ENCODE results near the gene MYO16.

MYO16 gene

GRCh38 chr13:108663710-108664109 is 34.3 kb downstream of the MYO16 start:
- no peak for DNase-seq (ENCODE audit: low spot score)

- no peak for DNase-seq (ENCODE audit: low spot score)
Measured at GRCh38 chr13:108667205-108667604, 37.8 kb downstream of the MYO16 start.

GRCh38 chr13:108669381-108669780 is 40.0 kb downstream of the MYO16 start:
- DNase-seq (ENCODE audit: low spot score), result no peak

GRCh38 chr13:108674346-108674745 is 44.9 kb downstream of the MYO16 start:
- no peak for DNase-seq (ENCODE audit: low spot score)

- DNase-seq (ENCODE audit: low spot score), result no peak
Measured at GRCh38 chr13:108674771-108675170, 45.4 kb downstream of the MYO16 start.

- no peak for DNase-seq (ENCODE audit: low spot score)
Measured at GRCh38 chr13:108676620-108677019, 47.2 kb downstream of the MYO16 start.

- no peak for DNase-seq (ENCODE audit: low spot score)
Measured at GRCh38 chr13:108677806-108678205, 48.4 kb downstream of the MYO16 start.

GRCh38 chr13:108680011-108680410 is 50.6 kb downstream of the MYO16 start:
- DNase-seq (ENCODE audit: low spot score), result no peak

- DNase-seq (ENCODE audit: low spot score), result no peak
Measured at GRCh38 chr13:108681986-108682575, 52.7 kb downstream of the MYO16 start.

- no peak for DNase-seq (ENCODE audit: low spot score)
Measured at GRCh38 chr13:108682714-108683113, 53.3 kb downstream of the MYO16 start.

- DNase-seq (ENCODE audit: low spot score), result no peak
Measured at GRCh38 chr13:108686027-108686426, 56.6 kb downstream of the MYO16 start.

GRCh38 chr13:108690726-108691125 is 61.3 kb downstream of the MYO16 start:
- no peak for DNase-seq (ENCODE audit: low spot score)

GRCh38 chr13:108700422-108701170 is 71.2 kb downstream of the MYO16 start:
- DNase-seq (ENCODE audit: low spot score), result no peak

GRCh38 chr13:108702171-108702570 is 72.8 kb downstream of the MYO16 start:
- DNase-seq (ENCODE audit: low spot score), result no peak

GRCh38 chr13:108705031-108705430 is 75.6 kb downstream of the MYO16 start:
- DNase-seq (ENCODE audit: low spot score), result no peak

GRCh38 chr13:108707584-108707983 is 78.2 kb downstream of the MYO16 start:
- no peak for DNase-seq (ENCODE audit: low spot score)

GRCh38 chr13:108708921-108709320 is 79.5 kb downstream of the MYO16 start:
- no peak for DNase-seq (ENCODE audit: low spot score)

GRCh38 chr13:108711386-108711785 is 82.0 kb downstream of the MYO16 start:
- no peak for DNase-seq (ENCODE audit: low spot score)

- DNase-seq (ENCODE audit: low spot score), result no peak
Measured at GRCh38 chr13:108725471-108725870, 96.1 kb downstream of the MYO16 start.

GRCh38 chr13:108728370-108728769 is 99.0 kb downstream of the MYO16 start:
- DNase-seq (ENCODE audit: low spot score), result no peak

GRCh38 chr13:108733022-108733560 is 103.7 kb downstream of the MYO16 start:
- DNase-seq (ENCODE audit: low spot score), result no peak

- no peak for DNase-seq (ENCODE audit: low spot score)
Measured at GRCh38 chr13:108734676-108735075, 105.3 kb downstream of the MYO16 start.

- DNase-seq (ENCODE audit: low spot score), result no peak
Measured at GRCh38 chr13:108741930-108742329, 112.5 kb downstream of the MYO16 start.
